H1 (cell line): ENCODE results near the gene CASK.

ENCODE experiments used
- CBX8 ChIP-seq: fragments of 300-800, 300-1000 bp; sonication (generic); IDR thresholded peaks from 2 replicates; pipeline ENCODE4 v1.7.1; 2016; ENCODE audit warnings: low read depth, low read length, borderline replicate concordance
- CTCF ChIP-seq, 3 experiments: IDR thresholded peaks; 1 replicate in 2 of 3; 2 replicates in 1 of 3; pipeline versions ENCODE4 v1.5.1 to v1.6.1; 2011; ENCODE audit warnings: low read length in 3 of 3, mild to moderate bottlenecking in 3 of 3, inconsistent platforms in 2 of 3, low read depth in 1 of 3, moderate library complexity in 1 of 3; ENCODE audit not compliant: insufficient read depth in 1 of 3; ENCODE audit errors: control extremely low read depth in 1 of 3
- EZH2 ChIP-seq: fragments of 200-600 bp; sonication (generic); IDR thresholded peaks from 2 replicates; pipeline ENCODE4 v1.7.1; 2012; ENCODE audit warnings: low read depth, mild to moderate bottlenecking, moderate library complexity, low read length, inconsistent platforms; ENCODE audit not compliant: severe bottlenecking
- GABPA ChIP-seq: IDR thresholded peaks from 2 replicates; pipeline ENCODE4 v1.6.1; 2011; ENCODE audit warnings: mild to moderate bottlenecking, low read length, moderate library complexity, borderline replicate concordance; ENCODE audit not compliant: insufficient read depth
- PHF8 ChIP-seq: fragments of 200-600 bp; sonication (generic); conservative IDR thresholded peaks from 2 replicates; pipeline ENCODE4 v1.7.1; 2012; ENCODE audit warnings: low read depth, mild to moderate bottlenecking, inconsistent platforms, low read length, moderate library complexity
- POLR2A ChIP-seq, 2 experiments: IDR thresholded peaks; 1 replicate in 1 of 2; 2 replicates in 1 of 2; pipeline ENCODE4 v1.6.1; 2011; ENCODE audit warnings: low read depth in 2 of 2, low read length in 2 of 2, mild to moderate bottlenecking in 2 of 2; ENCODE audit errors: control extremely low read depth in 1 of 2
- SIN3A ChIP-seq, 2 experiments: IDR thresholded peaks in 1 of 2; conservative IDR thresholded peaks in 1 of 2; 2 replicates each; pipeline ENCODE4 v1.6.1; 2011 to 2012; ENCODE audit warnings: low read length in 2 of 2, improper control_type of control experiment in 1 of 2, low read depth in 1 of 2, mild to moderate bottlenecking in 1 of 2
- TCF12 ChIP-seq: IDR thresholded peaks from 2 replicates; pipeline ENCODE4 v1.6.1; 2011; ENCODE audit warnings: low read depth, mild to moderate bottlenecking, low read length

GRCh38 chrX:41921492-41922430 is 1.6 kb downstream of the CASK start:
- no peak for TF ChIP-seq POLR2A (IDR thresholded peaks at IDR 0.05; ENCODE audit: control extremely low read depth in 1 of 2, low read depth in 2 of 2, low read length in 2 of 2)
- no peak for TF ChIP-seq CTCF (IDR thresholded peaks at IDR 0.05; ENCODE audit: control extremely low read depth in 1 of 3, insufficient read depth in 1 of 3, low read depth in 1 of 3, low read length in 3 of 3)
- TF ChIP-seq TCF12: no peak
- TF ChIP-seq SIN3A (conservative IDR thresholded peaks at IDR 0.05 in 1 of 2, IDR thresholded peaks at IDR 0.05 in 1 of 2; ENCODE audit: low read depth in 1 of 2, low read length in 2 of 2): no peak
- no peak for TF ChIP-seq CBX8
- no peak for TF ChIP-seq PHF8
- TF ChIP-seq GABPA: no peak
- TF ChIP-seq EZH2: no peak
